ENCODE data around the gene ACMSD.

ACMSD gene

DNA sequence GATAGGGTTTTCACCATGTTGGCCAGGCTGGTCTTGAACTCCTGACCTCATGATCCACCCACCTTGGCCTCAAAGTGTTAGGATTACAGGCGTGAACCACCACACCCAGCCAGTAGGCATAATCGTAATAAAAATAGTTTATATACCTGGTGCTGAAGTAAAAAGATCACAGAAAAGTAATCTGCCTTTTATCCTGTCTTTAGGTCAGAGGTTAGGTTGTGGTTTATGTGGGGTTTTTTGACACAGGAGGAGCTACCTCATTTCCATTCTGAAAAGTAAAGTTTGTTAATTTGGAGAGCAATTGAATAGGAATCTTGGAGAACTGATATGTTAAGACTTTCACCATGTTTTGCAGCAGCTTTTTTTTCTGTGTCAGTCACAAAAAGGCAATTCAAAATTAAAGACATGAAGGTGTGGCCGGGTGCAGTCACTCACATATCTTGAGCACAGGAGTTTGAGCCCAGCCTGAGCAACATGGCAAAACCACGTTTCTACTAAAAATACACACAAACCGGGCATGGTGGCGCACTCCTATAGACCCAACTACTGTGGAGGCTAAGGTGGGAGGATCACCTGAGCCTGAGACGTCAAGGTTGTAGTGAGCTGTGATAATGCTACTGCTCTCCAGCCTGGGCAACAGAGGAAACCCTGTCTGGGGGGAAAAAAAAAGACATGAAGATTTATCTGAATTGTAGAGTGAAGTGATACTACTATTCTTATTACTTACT, 111.7 kb downstream of the ACMSD start:
- no peak for DNase-seq (ENCODE audit: low read depth in 2 of 2)

DNA sequence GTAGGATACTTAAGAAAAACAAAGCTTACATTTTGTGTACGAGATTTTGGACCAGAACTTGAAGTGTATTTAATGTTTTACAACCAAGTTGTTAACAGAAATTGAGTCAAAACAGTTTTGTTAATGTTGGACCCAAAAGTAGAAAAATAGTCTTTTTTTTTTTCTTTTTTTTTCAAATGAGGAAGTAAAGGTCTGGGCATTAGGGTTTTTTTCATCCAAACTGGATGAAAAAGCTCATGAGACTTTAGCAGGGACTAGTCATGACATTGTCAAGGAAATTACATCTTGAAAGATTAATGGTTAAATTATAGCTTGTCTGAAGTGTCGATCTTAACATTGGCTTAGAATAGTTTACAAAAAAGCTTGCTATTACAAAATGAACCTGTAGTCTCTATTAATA, 112.5 kb downstream of the ACMSD start:
- DNase-seq (ENCODE audit: low read depth in 2 of 2), result no peak
